ENCODE measurements around the gene DPT.

GRCh38 chr1:168717906-168718891 lies 10.8 kb downstream of the DPT start:
- no peak for TF ChIP-seq POLR2AphosphoS5 (IDR thresholded peaks at IDR 0.05)
- TF ChIP-seq EZH2 (IDR thresholded peaks at IDR 0.05; ENCODE audit: borderline replicate concordance, insufficient read depth, low read length, poor library complexity, severe bottlenecking), result no peak
- TF ChIP-seq CTCF (IDR thresholded peaks at IDR 0.05; ENCODE audit: poor library complexity, severe bottlenecking), result no peak
- TF ChIP-seq RAD21 (conservative IDR thresholded peaks at IDR 0.05), result no peak
- TF ChIP-seq EP300 (conservative IDR thresholded peaks at IDR 0.05; ENCODE audit: poor library complexity, severe bottlenecking), result no peak
- no peak for TF ChIP-seq REST (IDR thresholded peaks at IDR 0.05; ENCODE audit: borderline replicate concordance)
- TF ChIP-seq MXI1 (conservative IDR thresholded peaks at IDR 0.05; ENCODE audit: poor library complexity, severe bottlenecking), result no peak

Measured in neural cell (in vitro differentiated cells).